IPS-18c (cell line): ENCODE results near the gene TM9SF1.

Source experiments
- H3K4me3 ChIP-seq: 2 replicates; pipeline ENCODE4 v1.7.0; 2013; ENCODE audit warnings: low read depth, mild to moderate bottlenecking, low read length, moderate library complexity; ENCODE audit not compliant: insufficient read depth
- H3K9me3 ChIP-seq: one replicate; pipeline ENCODE4 v1.6.1; 2013; ENCODE audit warnings: mild to moderate bottlenecking, low read length, moderate library complexity; ENCODE audit not compliant: control insufficient read depth, insufficient read depth

The TM9SF1 gene

GRCh38 chr14:24195186-24196070, at the start of gene TM9SF1:
Gene TM9SF1 (minus strand): TSS chr14:24195441. CDS start chr14:24195019, 422 bp downstream.
- Histone ChIP-seq H3K9me3 (no peaks in the 10 kb centered on the region), H3K4me3 (peak within 1 kb of the TSS; percentile 93)

GRCh38 chr14:24243336-24243836, 48.1 kb upstream of the TM9SF1 start:
- Histone ChIP-seq H3K4me3 (peak overlapping the region; percentile 70; the same call in 1 of the 2 replicates), H3K9me3 (no peaks in the 10 kb centered on the region)

GRCh38 chr14:24241829-24242443, 46.7 kb upstream of the TM9SF1 start:
- Histone ChIP-seq H3K9me3 (no peaks in the 10 kb centered on the region), H3K4me3 (peak overlapping the region; percentile 70)

- Histone ChIP-seq H3K9me3 (no peaks in the 10 kb centered on the region), H3K4me3 (no peak overlapping the region)
Observed at GRCh38 chr14:24240110-24240918, 45.1 kb upstream of the TM9SF1 start.

GRCh38 chr14:24238527-24239037, 43.3 kb upstream of the TM9SF1 start:
- H3K4me3 ChIP-seq: no peak overlapping the region
- H3K9me3 ChIP-seq: no peaks in the 10 kb centered on the region

GRCh38 chr14:24238123-24238522, 42.9 kb upstream of the TM9SF1 start:
- Histone ChIP-seq H3K4me3 (no peak overlapping the region), H3K9me3 (no peaks in the 10 kb centered on the region)

- Histone ChIP-seq H3K9me3 (no peaks in the 10 kb centered on the region), H3K4me3 (no peak overlapping the region)
Observed at GRCh38 chr14:24237463-24237955, 42.3 kb upstream of the TM9SF1 start.

GRCh38 chr14:24236689-24237462, 41.6 kb upstream of the TM9SF1 start:
- Histone ChIP-seq H3K4me3 (no peak overlapping the region), H3K9me3 (no peaks in the 10 kb centered on the region)

- no peaks in the 10 kb centered on the region for H3K9me3 ChIP-seq
Observed at GRCh38 chr14:24235804-24236688, 40.8 kb upstream of the TM9SF1 start.

GRCh38 chr14:24234095-24235005, 39.1 kb upstream of the TM9SF1 start:
- Histone ChIP-seq H3K4me3 (no peak overlapping the region), H3K9me3 (no peaks in the 10 kb centered on the region)

More at GRCh38 chr14:24235804-24236688, 40.8 kb upstream of the TM9SF1 start:
- no peak overlapping the region for H3K4me3 ChIP-seq

- H3K9me3 ChIP-seq: no peaks in the 10 kb centered on the region
- H3K4me3 ChIP-seq: peak overlapping the region; percentile 97
Observed at GRCh38 chr14:24233538-24233866, 38.3 kb upstream of the TM9SF1 start.

GRCh38 chr14:24232645-24233537, 37.6 kb upstream of the TM9SF1 start, which contains the start of gene GMPR2:
Gene GMPR2 (plus strand): TSS chr14:24232929. CDS start chr14:24233254, 325 bp downstream.
- peak within 1 kb of the TSS; percentile 97 for H3K4me3 ChIP-seq

GRCh38 chr14:24232121-24232644, 36.9 kb upstream of the TM9SF1 start, which contains the start of gene NEDD8:
Gene NEDD8 (minus strand): TSS chr14:24232367. CDS start chr14:24232267, 100 bp downstream.
- Histone ChIP-seq H3K4me3 (peak within 1 kb of the TSS; percentile 97), H3K9me3 (no peaks in the 10 kb centered on the region)

More at GRCh38 chr14:24232645-24233537, 37.6 kb upstream of the TM9SF1 start, which contains the start of gene GMPR2:
- no peaks in the 10 kb centered on the region for H3K9me3 ChIP-seq
